Activated CD8-positive, alpha-beta memory T cell treated with anti-CD3 and anti-CD28 coated beads, Interleukin-2, amount 50 U/mL, for 1 hour (primary cell): ENCODE measurements around the gene TRAF6.
"Not testable (repeated sequence)": the region's sequence is repeated elsewhere in the genome, so short reads cannot be mapped to it uniquely, and the experiment has no call there.

Source experiments
- DNase-seq: peaks from one replicate; pipeline ENCODE4 v3.0.0-alpha.2; 2020; ENCODE audit errors: extremely low read depth

The TRAF6 gene

DNA sequence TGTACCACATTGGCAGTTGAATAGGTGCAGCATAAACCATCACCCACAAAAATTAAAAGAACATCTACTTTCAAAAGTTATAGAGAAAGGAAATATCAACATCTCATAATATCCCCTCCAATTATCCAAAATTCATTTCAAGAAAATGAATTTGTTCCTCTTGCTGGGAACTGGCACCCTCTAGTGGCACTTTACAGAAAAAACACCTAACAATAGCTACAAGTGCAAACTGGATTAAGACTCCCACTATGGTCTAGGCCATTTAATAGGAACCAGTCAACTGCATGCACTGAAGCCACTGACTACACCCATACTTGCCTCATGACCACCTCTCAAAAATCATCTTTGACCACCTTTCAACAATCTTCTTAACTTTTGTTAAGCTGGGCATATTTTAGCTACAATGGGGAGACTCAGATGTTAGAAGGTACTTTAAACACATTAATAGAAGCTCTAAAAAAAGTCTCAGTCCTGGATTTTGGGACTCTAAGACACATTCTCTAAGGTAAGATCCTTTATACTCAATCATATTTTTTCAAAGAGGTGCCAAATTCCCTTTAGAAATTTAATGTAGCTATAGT is 17.3 kb downstream of the TRAF6 start:
- no peak for DNase-seq

GRCh38 chr11:36490026-36490806 is 19.9 kb downstream of the TRAF6 start:
- no peak for DNase-seq

DNA sequence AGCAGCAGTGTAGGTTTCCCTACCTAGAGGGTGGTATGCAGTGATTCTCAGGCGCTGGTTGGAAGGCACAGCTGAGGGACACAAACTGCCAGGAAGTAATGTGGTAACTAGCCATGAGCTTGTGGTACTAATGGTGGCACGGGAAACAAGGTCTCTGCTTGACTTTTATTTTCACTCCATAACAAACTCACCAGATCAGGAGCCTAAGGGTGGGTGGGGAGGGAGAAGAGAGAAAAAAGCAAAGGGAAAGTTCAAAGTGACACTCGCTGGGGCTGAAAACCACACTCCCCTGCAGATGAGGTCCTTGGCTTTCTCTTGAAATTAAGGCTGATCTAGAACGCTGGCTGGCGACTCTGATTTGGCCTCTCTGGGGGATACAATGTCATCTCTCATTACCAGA is 22.0 kb downstream of the TRAF6 start:
- DNase-seq: no peak

DNA sequence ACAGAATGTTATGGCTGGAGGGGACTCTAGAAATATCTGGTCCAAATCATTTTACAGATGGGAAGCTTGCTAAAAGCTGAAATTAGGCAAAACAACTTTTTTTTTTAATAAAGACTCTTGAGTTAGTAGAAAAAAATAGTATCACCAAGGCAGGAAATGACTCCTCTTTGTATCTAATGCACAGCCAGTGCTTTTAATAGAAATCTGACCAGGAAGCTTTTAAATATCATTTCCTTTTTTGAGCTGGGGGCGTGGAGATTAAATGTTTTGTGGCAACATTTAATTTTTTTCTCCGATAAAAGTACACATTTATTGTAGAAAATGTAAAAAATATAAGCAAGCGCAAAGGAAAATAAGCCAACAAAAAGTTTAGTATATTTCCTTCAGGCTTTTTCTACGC is 22.5 kb downstream of the TRAF6 start:
- no peak for DNase-seq

DNA sequence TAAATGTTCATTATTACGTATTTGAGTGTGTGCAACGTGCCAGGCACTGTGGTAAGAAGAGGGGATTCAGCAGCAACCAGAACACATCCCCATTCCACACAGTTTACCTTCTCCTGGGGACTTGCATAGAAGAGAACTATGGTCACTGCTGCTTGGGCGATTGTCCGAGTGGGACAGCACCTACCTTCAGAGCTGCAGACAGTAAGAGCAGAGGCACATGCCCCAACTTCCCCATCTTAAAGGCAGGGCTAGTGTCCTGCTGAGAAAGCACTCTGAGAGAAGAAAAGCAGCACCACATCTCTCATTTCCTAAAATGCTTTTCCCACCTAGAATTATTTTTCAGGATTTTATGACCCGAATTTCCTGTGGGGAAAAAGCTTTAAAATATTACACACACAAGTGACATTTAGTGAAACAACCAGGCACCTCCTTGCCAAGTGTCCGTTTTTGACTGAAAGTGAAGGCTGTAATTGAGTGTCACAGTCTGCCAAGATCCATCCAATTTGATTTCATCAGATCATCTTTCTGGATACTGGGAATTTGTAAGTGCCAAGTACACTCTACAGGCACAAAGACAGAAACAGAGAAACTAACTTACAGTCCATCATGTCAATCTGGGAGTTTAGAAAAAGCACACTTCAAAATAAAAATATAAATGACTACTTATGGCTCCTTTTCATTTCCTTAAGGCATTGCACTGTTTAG is 24.6 kb downstream of the TRAF6 start:
- no peak for DNase-seq

GRCh38 chr11:36483042-36483441 is 27.0 kb downstream of the TRAF6 start:
- not testable (repeated sequence) for DNase-seq

GRCh38 chr11:36480833-36481232 is 29.2 kb downstream of the TRAF6 start:
- no peak for DNase-seq

GRCh38 chr11:36478700-36479329 is 31.3 kb downstream of the TRAF6 start:
- DNase-seq: no peak

DNA sequence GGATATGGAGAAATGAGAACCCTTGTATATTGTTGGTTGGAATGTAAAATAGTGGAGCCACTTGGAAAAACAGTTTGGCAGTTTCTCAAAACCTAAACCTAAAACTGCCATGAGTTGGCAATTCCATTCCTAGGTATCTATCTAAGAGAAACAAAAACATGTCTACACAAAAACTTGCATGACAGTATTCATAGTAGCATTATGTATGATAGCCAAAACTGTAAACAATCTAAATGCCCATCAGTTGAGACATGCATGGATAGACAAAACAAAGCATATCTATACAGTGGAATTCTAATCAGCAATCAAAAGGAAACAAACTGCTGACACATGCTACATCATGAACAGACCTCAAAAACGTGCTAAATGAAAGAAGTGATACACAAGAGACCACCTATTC is 34.9 kb downstream of the TRAF6 start:
- DNase-seq: no peak

GRCh38 chr11:36471577-36471976 is 38.5 kb downstream of the TRAF6 start:
- DNase-seq: no peak

DNA sequence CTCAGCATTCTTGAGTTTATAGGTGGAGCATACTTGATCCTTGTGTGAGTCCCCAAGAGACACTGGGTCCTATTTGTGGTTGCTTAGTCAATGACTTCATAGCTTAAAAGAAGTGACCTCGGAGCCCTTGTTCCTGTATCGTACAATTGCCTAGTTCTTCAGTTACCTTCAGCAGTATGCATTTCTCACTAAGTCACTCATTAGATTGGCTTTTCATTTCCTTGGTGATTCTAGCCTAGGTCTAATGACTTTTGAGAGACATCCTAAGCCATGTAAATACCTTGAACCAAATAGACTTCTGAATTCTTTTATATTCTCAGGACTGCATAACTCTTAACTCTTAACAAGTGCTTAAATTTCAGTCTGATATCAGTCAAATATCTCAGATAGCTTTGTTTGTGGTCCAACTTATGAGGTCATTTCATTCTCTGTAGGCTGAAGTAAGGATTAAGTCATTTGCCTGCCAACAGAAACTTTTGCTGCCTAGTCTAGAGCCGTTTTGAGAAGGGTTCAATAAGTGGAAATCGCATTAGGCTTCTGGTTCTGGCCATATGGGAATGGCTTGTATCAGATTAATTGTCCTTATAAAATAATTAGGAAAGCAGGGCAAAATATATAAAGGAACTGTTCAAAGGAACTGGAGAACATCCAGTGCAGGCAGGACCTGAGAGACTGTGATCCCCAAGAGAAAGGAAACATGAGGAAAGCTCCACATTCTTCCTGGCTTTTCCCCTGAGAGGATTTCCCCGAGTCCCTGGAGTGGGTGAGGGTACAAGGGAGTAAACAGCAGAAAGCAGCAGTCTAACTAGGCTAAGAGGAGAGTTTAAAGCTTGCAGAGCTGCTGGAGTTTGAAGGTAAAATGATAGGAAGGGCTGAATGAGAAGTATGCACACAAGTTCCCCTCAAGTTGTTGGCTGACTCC is 39.9 kb downstream of the TRAF6 start:
- DNase-seq: no peak

- no peak for DNase-seq
Measured at GRCh38 chr11:36469063-36469462, 41.0 kb downstream of the TRAF6 start.

DNA sequence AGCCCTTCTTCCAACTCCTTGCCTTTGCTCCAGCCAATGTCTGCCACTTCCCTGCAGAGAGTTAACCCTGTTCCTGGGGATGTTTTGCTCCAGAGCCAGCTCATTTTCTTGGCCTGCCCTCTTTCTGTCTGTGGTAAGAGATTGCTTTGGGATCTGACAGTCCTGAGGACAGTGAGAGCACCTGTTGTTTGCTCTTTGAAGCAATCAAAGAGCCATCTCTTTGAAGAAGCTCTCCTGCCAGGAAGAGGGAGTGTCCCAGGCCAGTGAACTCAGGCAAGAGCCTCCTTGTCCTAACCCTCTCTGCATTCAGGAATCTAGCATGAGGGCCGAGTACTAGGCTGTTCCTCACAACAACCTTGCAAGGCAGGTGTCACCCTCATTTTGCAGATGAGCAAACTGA is 42.2 kb downstream of the TRAF6 start:
- no peak for DNase-seq

- DNase-seq: no peak
Measured at GRCh38 chr11:36467012-36467411, 43.1 kb downstream of the TRAF6 start.

DNA sequence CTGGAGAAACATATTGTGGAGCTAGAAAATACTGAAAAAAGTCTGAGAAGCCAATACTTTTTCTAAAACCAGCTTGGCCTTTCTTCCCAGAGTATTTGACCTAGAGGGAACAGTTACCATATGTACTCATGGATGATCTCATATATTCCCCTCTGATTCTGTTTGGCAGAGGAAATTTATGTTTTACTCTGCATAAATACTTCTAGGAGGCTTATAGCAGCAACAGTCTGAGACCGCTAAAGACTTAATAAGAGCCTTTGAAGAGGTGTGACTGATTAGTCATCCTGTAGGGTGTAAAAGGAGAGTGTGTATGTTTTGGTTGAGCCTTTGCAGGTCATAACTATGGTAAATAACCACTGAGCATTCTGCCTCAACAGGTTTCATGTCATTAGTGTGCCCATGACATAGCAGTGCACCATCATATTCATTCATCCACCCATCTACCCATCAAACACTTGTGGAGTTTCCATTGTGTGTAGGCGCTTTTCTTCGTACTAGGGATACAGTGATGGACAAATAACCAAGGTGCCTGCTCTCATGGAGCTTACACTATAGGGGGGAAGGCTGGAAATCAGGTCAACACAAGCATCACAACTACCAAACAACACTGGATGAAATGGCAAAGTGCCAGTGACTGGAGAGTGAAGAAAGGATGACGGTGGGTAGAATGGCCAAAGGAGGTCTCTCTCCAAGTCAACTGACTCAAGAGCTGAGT is 44.5 kb downstream of the TRAF6 start:
- no peak for DNase-seq

DNA sequence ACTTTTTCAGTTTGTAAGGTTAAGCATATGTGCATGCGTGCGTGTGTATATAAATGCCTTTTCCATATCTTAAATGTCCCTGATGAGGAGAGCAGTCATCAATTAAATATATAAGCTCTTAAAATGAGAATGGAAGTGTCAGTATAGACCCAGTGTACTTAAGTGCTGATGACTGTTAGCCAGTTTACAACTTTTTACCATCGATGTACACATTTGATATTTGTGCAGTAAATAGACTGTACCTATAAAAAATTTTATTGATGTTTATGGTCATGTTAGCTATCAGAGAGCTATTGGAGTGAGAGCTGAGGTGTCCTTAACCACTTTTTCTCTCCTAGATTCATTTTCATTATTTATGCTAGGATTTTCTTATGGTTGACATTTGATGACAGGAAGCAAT is 45.4 kb downstream of the TRAF6 start:
- DNase-seq: no peak

DNA sequence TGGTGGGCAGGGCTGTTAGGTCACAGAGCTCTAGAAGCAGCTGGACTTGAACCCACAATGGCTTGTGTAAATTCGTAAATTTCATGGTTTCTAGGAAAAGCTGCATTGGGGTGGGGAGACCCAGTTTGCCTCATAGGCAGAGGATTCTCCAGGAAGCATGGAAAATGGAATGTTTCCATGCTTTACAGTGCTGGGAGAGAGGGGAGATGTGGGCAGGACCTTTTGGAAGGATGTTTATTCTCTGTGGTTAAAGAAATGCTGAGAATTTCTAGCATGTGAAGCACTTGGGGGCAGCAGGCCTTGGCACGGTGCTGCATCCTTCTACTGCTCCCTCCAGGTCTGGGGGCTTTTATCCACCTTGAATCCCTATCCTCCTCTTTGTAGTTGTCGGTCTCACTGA is 46.3 kb downstream of the TRAF6 start:
- no peak for DNase-seq

- DNase-seq: no peak
Measured at GRCh38 chr11:36462321-36462720, 47.8 kb downstream of the TRAF6 start.

- no peak for DNase-seq
Measured at GRCh38 chr11:36460220-36460619, 49.9 kb downstream of the TRAF6 start.

GRCh38 chr11:36459046-36459445 is 51.0 kb downstream of the TRAF6 start:
- DNase-seq: no peak
